ENCODE measurements around the gene FTSJ3. TPM values are rescaled to one million over a fixed set of nuclear protein-coding genes. Genes with fewer than 3 reads are reported as not detected.

Gene FTSJ3, protein sequence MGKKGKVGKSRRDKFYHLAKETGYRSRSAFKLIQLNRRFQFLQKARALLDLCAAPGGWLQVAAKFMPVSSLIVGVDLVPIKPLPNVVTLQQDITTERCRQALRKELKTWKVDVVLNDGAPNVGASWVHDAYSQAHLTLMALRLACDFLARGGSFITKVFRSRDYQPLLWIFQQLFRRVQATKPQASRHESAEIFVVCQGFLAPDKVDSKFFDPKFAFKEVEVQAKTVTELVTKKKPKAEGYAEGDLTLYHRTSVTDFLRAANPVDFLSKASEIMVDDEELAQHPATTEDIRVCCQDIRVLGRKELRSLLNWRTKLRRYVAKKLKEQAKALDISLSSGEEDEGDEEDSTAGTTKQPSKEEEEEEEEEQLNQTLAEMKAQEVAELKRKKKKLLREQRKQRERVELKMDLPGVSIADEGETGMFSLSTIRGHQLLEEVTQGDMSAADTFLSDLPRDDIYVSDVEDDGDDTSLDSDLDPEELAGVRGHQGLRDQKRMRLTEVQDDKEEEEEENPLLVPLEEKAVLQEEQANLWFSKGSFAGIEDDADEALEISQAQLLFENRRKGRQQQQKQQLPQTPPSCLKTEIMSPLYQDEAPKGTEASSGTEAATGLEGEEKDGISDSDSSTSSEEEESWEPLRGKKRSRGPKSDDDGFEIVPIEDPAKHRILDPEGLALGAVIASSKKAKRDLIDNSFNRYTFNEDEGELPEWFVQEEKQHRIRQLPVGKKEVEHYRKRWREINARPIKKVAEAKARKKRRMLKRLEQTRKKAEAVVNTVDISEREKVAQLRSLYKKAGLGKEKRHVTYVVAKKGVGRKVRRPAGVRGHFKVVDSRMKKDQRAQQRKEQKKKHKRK
- 56.4 to 67.6 TPM (median 56.9 TPM) in 5 replicates for total RNA-seq (2022; extraction: Qiagen RNA extraction)

DNA sequence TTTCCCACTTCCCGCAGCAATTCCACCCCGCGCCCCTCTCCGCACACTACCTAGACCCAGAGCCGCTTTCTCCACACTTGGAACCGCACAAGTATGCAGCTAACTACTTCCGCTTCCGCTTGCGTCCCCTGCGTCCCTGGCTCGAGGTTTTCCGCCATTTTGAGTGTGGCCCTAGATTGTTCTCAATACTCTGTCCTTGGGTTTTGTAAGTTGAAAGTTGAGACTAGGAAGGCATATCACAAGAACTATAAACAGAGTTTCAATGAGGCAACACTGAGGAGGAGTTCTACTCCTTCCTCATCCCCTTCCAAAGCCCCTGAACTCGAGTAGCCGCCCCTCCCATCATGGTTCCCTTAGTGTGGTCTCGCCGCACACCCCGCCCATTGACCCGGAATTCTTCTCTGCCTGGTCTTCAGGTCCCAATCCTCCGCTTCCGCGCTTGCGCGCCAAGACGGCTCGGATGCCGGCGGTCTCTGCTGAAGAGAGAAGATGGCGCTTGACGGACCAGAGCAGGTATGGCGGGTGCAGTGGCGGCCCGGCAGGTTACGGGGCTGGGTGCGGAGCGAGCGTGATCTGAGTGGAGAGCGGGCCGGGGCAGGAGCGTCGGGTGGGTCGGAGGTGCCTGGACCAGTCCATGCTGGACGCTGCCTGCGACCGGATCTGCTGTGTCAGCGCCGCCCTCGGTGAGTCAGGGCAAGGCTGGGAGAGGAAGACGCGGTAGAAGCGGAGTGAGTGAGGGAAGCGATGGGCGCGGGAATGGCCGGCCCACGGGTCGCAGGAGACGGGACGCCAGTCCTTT, at the start of gene FTSJ3, which contains the start of gene PSMC5:
Gene FTSJ3, minus strand, starts transcription at position 662 of the 799 bp plus-strand sequence. CDS start 761 bp downstream, outside the sequence.
Gene PSMC5, plus strand, starts transcription at position 430 of the 799 bp plus-strand sequence. Its CDS starts 60 bp downstream, at position 490.

GRCh38 chr17:63873577-63873976, 46.1 kb upstream of the FTSJ3 start, which contains the start of gene CSH2:
TSS of gene CSH2 (minus strand) at chr17:63873677. CDS start at chr17:63873614, 63 bp downstream.

GRCh38 chr17:63842540-63843386, 15.3 kb upstream of the FTSJ3 start, which contains the start of gene SMARCD2:
TSS of gene SMARCD2 (minus strand) at chr17:63842685. CDS start at chr17:63842674, 11 bp downstream.

DNA sequence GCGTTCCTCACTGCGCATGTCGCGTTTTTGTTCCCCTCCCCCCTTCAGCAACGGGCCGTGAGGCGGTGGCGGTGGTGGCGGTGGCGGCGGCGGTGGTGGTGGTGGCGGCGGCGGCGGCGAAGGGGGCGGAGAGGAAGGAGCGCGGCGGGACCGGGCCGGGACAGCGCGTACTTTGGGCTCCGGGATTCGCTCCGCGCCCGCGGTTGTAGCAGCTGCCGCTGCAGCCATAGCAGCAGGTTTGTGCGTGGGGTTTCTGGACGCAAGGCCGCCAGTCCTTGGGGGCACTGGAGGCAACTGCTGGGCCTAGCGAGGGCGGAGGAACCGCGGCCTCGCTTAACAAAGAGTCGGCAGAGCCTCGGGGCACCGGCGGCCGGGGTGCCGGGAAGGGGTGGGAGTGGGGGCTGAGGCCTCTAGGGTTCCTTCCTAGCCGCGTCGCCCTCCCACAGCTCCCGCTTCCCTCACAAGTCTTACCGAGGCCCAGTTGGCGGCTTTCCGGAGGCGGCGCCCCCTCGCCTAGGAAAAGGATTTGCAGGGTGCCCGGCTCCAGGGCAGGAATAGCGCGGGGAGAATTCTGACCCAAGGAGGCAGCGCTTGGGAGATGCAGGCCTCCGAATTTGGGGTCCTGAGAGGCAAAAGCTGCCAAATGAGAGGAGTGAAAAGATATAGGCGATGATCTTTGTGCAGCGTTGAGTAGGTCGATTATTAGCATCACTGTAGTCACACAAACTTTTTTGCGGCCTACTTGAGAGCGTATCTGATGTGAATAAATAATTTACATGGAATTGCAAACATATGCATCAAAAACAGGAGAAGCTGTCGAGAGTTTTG, 53.1 kb downstream of the FTSJ3 start, which contains the start of gene DDX42:
Gene DDX42, plus strand, starts transcription at position 30 of the 828 bp plus-strand sequence. CDS start 12,880 bp downstream, outside the sequence.

DNA sequence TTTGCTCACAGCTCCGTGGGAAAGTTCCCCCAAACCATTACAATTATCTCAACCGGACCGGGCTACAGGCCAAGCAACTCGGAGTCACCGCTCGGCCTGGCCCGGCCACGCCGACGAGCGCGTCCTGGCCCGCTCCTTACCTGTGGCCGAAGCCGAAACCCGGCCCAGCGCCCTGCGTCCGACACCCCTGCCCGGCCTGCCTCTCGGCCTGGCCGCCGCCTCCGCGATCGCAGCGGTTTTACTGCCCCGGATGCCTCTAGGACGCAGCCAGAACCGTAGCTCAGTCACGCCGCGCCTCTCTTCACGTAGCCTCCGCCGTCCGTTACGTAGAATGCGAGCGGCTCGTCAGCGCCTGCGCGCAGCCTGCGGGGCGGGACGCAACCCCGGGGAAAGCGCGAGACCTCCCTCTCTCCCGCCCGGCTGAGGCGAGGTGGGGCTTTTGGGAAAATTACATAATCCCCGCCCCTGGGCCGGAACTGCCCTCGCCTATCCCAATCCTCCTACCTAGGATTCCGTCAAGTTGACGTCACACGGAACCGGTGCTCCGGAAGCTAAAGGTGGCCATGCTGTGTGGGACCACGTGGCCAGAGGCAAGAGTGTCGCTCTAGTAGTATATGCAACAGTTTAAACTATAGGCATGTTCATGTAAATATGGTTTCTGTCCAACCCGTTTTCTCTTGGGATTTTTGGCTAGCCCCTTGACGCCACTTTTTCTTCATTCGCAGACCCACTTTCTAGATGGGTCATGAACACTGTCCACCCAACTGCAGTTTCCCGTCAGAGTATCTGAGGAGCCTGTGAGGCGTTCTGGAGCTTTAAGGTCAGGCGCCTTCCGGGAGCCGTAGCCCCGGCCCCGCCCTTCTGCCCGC, 54.0 kb downstream of the FTSJ3 start, which contains the start of gene CCDC47:
Gene CCDC47, minus strand, starts transcription at position 326 of the 869 bp plus-strand sequence. CDS start 7,422 bp downstream, outside the sequence.

Other genes with a start within 250 kb of the FTSJ3 start
- 49.3 to 54.5 TPM (median 53.6 TPM) in 5 replicates for gene TACO1, start 226.8 kb downstream of the FTSJ3 start, total RNA-seq (2022; extraction: Qiagen RNA extraction)
- gene MAP3K3, start 205.2 kb downstream of the FTSJ3 start, total RNA-seq (2022; extraction: Qiagen RNA extraction): 12.2 to 17.8 TPM (median 16.6 TPM) in 5 replicates
- gene LIMD2, start 127.5 kb downstream of the FTSJ3 start, total RNA-seq (2022; extraction: Qiagen RNA extraction): 8.2 to 14.8 TPM (median 13.1 TPM) in 5 replicates
- 25.8 to 28.4 TPM (median 27.3 TPM) in 5 replicates for gene STRADA, start 85.9 kb downstream of the FTSJ3 start, total RNA-seq (2022; extraction: Qiagen RNA extraction)
- gene CCDC47, start 54.1 kb downstream of the FTSJ3 start, total RNA-seq (2022; extraction: Qiagen RNA extraction): 86.7 to 139 TPM (median 96.1 TPM) in 5 replicates
- 89.4 to 111 TPM (median 92.0 TPM) in 5 replicates for gene DDX42, start 53.5 kb downstream of the FTSJ3 start, total RNA-seq (2022; extraction: Qiagen RNA extraction)
- gene PSMC5, start 232 bp downstream of the FTSJ3 start, total RNA-seq (2022; extraction: Qiagen RNA extraction): 207 to 250 TPM (median 220 TPM) in 5 replicates
- 54.2 to 65.6 TPM (median 59.7 TPM) in 5 replicates for gene SMARCD2, start 15.0 kb upstream of the FTSJ3 start, total RNA-seq (2022; extraction: Qiagen RNA extraction)
- not detected in 5 replicates for gene CSH2, start 46.0 kb upstream of the FTSJ3 start, total RNA-seq (2022; extraction: Qiagen RNA extraction)
- not detected in 5 replicates for gene GH2, start 54.3 kb upstream of the FTSJ3 start, total RNA-seq (2022; extraction: Qiagen RNA extraction)
- gene CSH1, start 68.9 kb upstream of the FTSJ3 start, total RNA-seq (2022; extraction: Qiagen RNA extraction): not detected in 5 replicates
- not detected in 5 replicates for gene CSHL1, start 83.6 kb upstream of the FTSJ3 start, total RNA-seq (2022; extraction: Qiagen RNA extraction)
- not detected in 5 replicates for gene GH1, start 91.2 kb upstream of the FTSJ3 start, total RNA-seq (2022; extraction: Qiagen RNA extraction)
- gene CD79B, start 104.7 kb upstream of the FTSJ3 start, total RNA-seq (2022; extraction: Qiagen RNA extraction): 0.10 TPM in 1 of 5 replicates, not detected in the others
- 0.02 to 0.06 TPM (median 0.02 TPM) in 5 replicates for gene SCN4A, start 145.3 kb upstream of the FTSJ3 start, total RNA-seq (2022; extraction: Qiagen RNA extraction)
- 0.47 to 0.95 TPM (median 0.71 TPM) in 5 replicates for gene PRR29, start 170.7 kb upstream of the FTSJ3 start, total RNA-seq (2022; extraction: Qiagen RNA extraction)
- 0.07 to 0.10 TPM in 2 of 5 replicates, not detected in the others for gene ICAM2, start 193.0 kb upstream of the FTSJ3 start, total RNA-seq (2022; extraction: Qiagen RNA extraction)

All from A549 treated with CORT108297 at 1 μM for 4 hours (cell line).